Natural killer cell (primary cell): ENCODE results near the gene HTRA2. TPM values are rescaled to one million over a fixed set of nuclear protein-coding genes. Genes with fewer than 3 reads are reported as not detected.

ENCODE experiments used
- ATAC-seq, 3 donors: fragments of 150-1000 bp in 2 of 3; fragments of 200-7000 bp in 1 of 3; cut with Tn5 transposase; 1 replicate in 1 of 3; 2 replicates in 2 of 3; pipeline ENCODE4 v1.10.0; 2021; ENCODE audit warnings: mild to moderate bottlenecking in 2 of 3, moderate library complexity in 2 of 3
- DNase-seq, 2 donors: peaks; one replicate each; pipeline versions ENCODE4 v3.0.0 to v3.0.0-alpha.2; 2013 to 2021; ENCODE audit warnings: mixed read lengths in 1 of 2
- H3K27ac ChIP-seq: one replicate; pipeline ENCODE4 v1.5.1; 2013; ENCODE audit warnings: mild to moderate bottlenecking, low read length
- H3K27me3 ChIP-seq: one replicate; pipeline ENCODE4 v1.6.1; 2013; ENCODE audit warnings: low read length; ENCODE audit not compliant: control insufficient read depth, insufficient read depth
- H3K36me3 ChIP-seq: one replicate; pipeline ENCODE4 v1.6.1; 2013; ENCODE audit warnings: low read length; ENCODE audit not compliant: control insufficient read depth, insufficient read depth
- H3K4me1 ChIP-seq: one replicate; pipeline ENCODE4 v1.6.1; 2013; ENCODE audit warnings: low read length; ENCODE audit not compliant: control insufficient read depth, insufficient read depth
- H3K4me3 ChIP-seq: one replicate; pipeline ENCODE4 v1.5.1; 2013; ENCODE audit warnings: low read length
- H3K9me3 ChIP-seq: one replicate; pipeline ENCODE4 v1.6.1; 2013; ENCODE audit warnings: low read length; ENCODE audit not compliant: control insufficient read depth, insufficient read depth
- H3K27ac Mint-ChIP-seq, 2 donors: one replicate each; pipeline ENCODE4 v1.8.0; 2022; ENCODE audit warnings: mild to moderate bottlenecking in 2 of 2, mixed read lengths in 2 of 2, moderate library complexity in 1 of 2
- H3K27me3 Mint-ChIP-seq, 2 donors: one replicate each; pipeline ENCODE4 v1.8.0; 2022; ENCODE audit warnings: low read depth in 2 of 2, mixed read lengths in 2 of 2
- H3K36me3 Mint-ChIP-seq: one replicate; pipeline ENCODE4 v1.8.0; 2022; ENCODE audit warnings: mixed read lengths
- H3K4me1 Mint-ChIP-seq, 2 donors: one replicate each; pipeline ENCODE4 v1.8.0; 2022; ENCODE audit warnings: mixed read lengths in 2 of 2
- H3K4me3 Mint-ChIP-seq: one replicate; pipeline ENCODE4 v1.8.0; 2022; ENCODE audit warnings: mild to moderate bottlenecking, moderate library complexity, mixed read lengths
- H3K9me3 Mint-ChIP-seq, 2 donors: one replicate each; pipeline ENCODE4 v1.8.0; 2022; ENCODE audit warnings: mixed read lengths in 2 of 2
- WGBS: methylation state at CpG from one replicate; pipeline ENCODE4 v1.1.7; 2013; ENCODE audit warnings: missing lambda C conversion rate; ENCODE audit not compliant: insufficient coverage; 5-methylcytosine and 5-hydroxymethylcytosine counted together
- intact Hi-C: fragments of 100-400 bp; cut with micrococcal nuclease; formaldehyde crosslinking; loops from one replicate; pipeline ENCODE4 v1.14.2; 2022
- total RNA-seq, 4 donors: library from RNA; stranded (reverse); fragments of 120-200 nt in 1 of 4; gene quantifications; one replicate each; pipeline versions ENCODE4 v1.2.3 to v1.2.4, GENCODE V29; 2013 to 2022
- TF ChIP-seq, protein P1 (sequence below): fragments of 200-600 bp; IDR thresholded peaks from one replicate; pipeline ENCODE4 v1.8.0; 2022; ENCODE audit warnings: antibody characterized with exemption

The HTRA2 gene
- total RNA-seq, 3 donors from 2014 or later (not counting 1 experiment from before 2014, with no cell fraction given) = 32.1 to 47.6 (median 45.2) TPM

DNA sequence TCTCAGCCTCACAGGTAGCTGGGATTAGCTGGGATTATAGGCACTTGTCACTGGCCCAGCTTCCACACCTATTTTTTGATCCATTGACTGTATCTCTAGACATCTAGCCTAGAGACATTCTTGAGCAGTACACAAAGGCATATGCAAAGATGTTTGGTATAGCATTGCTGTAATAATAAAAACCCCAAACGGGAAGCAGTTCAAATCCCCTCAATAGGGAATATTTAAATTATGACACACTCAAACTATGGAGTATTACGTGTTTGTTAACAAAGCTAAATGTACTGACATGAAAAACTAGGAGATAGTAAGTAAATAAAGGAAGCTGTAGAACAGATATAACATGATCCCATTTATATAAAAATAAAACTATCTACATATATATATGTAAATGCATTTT lies 52.5 kb downstream of the HTRA2 start:
- no peak overlapping the region for H3K27ac ChIP-seq
- no peak overlapping the region for H3K27ac Mint-ChIP-seq
- H3K4me3 Mint-ChIP-seq = no peak overlapping the region
- H3K4me1 Mint-ChIP-seq = no peaks in the 10 kb centered on the region
- no peaks in the 10 kb centered on the region for H3K36me3 ChIP-seq
- H3K27me3 Mint-ChIP-seq = peaks cover 4 to 9% of the 10 kb centered on the region in 2 donors
- H3K36me3 Mint-ChIP-seq = no peaks in the 10 kb centered on the region
- H3K9me3 Mint-ChIP-seq = no peaks in the 10 kb centered on the region
- no peaks in the 10 kb centered on the region for H3K9me3 ChIP-seq
- TF ChIP-seq, protein P1, sequence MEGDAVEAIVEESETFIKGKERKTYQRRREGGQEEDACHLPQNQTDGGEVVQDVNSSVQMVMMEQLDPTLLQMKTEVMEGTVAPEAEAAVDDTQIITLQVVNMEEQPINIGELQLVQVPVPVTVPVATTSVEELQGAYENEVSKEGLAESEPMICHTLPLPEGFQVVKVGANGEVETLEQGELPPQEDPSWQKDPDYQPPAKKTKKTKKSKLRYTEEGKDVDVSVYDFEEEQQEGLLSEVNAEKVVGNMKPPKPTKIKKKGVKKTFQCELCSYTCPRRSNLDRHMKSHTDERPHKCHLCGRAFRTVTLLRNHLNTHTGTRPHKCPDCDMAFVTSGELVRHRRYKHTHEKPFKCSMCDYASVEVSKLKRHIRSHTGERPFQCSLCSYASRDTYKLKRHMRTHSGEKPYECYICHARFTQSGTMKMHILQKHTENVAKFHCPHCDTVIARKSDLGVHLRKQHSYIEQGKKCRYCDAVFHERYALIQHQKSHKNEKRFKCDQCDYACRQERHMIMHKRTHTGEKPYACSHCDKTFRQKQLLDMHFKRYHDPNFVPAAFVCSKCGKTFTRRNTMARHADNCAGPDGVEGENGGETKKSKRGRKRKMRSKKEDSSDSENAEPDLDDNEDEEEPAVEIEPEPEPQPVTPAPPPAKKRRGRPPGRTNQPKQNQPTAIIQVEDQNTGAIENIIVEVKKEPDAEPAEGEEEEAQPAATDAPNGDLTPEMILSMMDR = no peak
- ATAC-seq = no peak
- no peak for DNase-seq
- intact Hi-C loops = no loop called here
- no peak overlapping the region for H3K4me3 ChIP-seq
- no CpG with 5 or more reads among the region's 2 CpGs for WGBS
- no peaks in the 10 kb centered on the region for H3K27me3 ChIP-seq
- no peaks in the 10 kb centered on the region for H3K4me1 ChIP-seq

Other genes starting within 250 kb of the HTRA2 start
- 1 to 10 TPM; 5.3 to 8.4 (median 8.0) TPM for gene SLC4A5, start 186.5 kb upstream of the HTRA2 start, total RNA-seq
- 100 to 1,000 TPM; 103 to 116 (median 116) TPM for gene DCTN1, start 149.6 kb upstream of the HTRA2 start, total RNA-seq
- gene C2orf81, start 108.3 kb upstream of the HTRA2 start, total RNA-seq = 1 to 10 TPM; 1.7 to 3.2 (median 1.7) TPM
- gene WDR54, start 108.2 kb upstream of the HTRA2 start, total RNA-seq = 10 to 100 TPM; 28.0 to 35.3 (median 28.0) TPM
- gene RTKN, start 88.0 kb upstream of the HTRA2 start, total RNA-seq = 10 to 100 TPM; 11.0 to 26.5 (median 15.1) TPM
- gene INO80B, start 74.8 kb upstream of the HTRA2 start, total RNA-seq = 10 to 100 TPM; 34.0 to 48.0 (median 37.7) TPM
- 10 to 100 TPM; 65.1 to 68.3 (median 65.4) TPM for gene WBP1, start 71.5 kb upstream of the HTRA2 start, total RNA-seq
- gene MOGS, start 64.6 kb upstream of the HTRA2 start, total RNA-seq = 10 to 100 TPM; 87.0 to 93.4 (median 91.5) TPM
- 10 to 100 TPM; 42.4 to 49.7 (median 42.4) TPM for gene MRPL53, start 57.3 kb upstream of the HTRA2 start, total RNA-seq
- 10 to 100 TPM; 14.9 to 25.2 (median 15.6) TPM for gene CCDC142, start 46.9 kb upstream of the HTRA2 start, total RNA-seq
- 10 to 100 TPM; 51.3 to 59.7 (median 53.1) TPM for gene TTC31, start 46.9 kb upstream of the HTRA2 start, total RNA-seq
- gene LBX2, start 30.3 kb upstream of the HTRA2 start, total RNA-seq = 1 to 10 TPM; 1.7 to 1.9 (median 1.8) TPM
- 10 to 100 TPM; 22.9 to 35.9 (median 33.2) TPM for gene PCGF1, start 22.2 kb upstream of the HTRA2 start, total RNA-seq
- gene TLX2, start 15.5 kb upstream of the HTRA2 start, total RNA-seq = under 1 TPM in 2 of 3 donors, not detected in 1; 0.23 to 0.45 TPM
- under 1 TPM in 2 of 3 donors, not detected in 1; 0.21 to 0.43 TPM for gene DQX1, start 3.7 kb upstream of the HTRA2 start, total RNA-seq
- 100 to 1,000 TPM; 234 to 242 (median 237) TPM for gene AUP1, start 227 bp upstream of the HTRA2 start, total RNA-seq
- 1 to 10 TPM in 1 of 3 donors, under 1 TPM in 2; 0.43 to 2.0 (median 0.93) TPM for gene LOXL3, start 24.0 kb downstream of the HTRA2 start, total RNA-seq
- gene DOK1, start 24.8 kb downstream of the HTRA2 start, total RNA-seq = 10 to 100 TPM; 17.4 to 24.9 (median 23.9) TPM
- gene M1AP, start 118.4 kb downstream of the HTRA2 start, total RNA-seq = not detected
- 10 to 100 TPM in 2 of 3 donors, 1 to 10 TPM in 1; 7.3 to 18.0 (median 10.8) TPM for gene SEMA4F, start 124.3 kb downstream of the HTRA2 start, total RNA-seq